ENCODE results near the gene RUSC2. TPM values are rescaled to one million over a fixed set of nuclear protein-coding genes. Genes with fewer than 3 reads are reported as not detected.
A peak's percentile ranks its signal among the peaks of the same experiment; 100 is the strongest.

Gene RUSC2
- total RNA-seq, 4 donors from 2014 or later = 43.8 to 85.4 (median 59.6) TPM

- peaks cover 9 to 61% (median 17%) of the 10 kb centered on the region in 3 donors for H3K4me1 ChIP-seq
- no peaks in the 10 kb centered on the region for H3K36me3 ChIP-seq
- TF ChIP-seq EP300 (IDR thresholded peaks at IDR 0.05) (no peak), POLR2AphosphoS5 (IDR thresholded peaks at IDR 0.05) (no peak), CTCF (IDR thresholded peaks at IDR 0.05) (no peak), POLR2A (IDR thresholded peaks at IDR 0.05) (no peak)
- H3K9me3 ChIP-seq = no peaks in the 10 kb centered on the region
- no peak overlapping the region for H3K4me3 ChIP-seq
- no peak overlapping the region for H3K27ac ChIP-seq
- ATAC-seq = no peak
- WGBS, 2 donors (ENCODE audit: low coverage in 1 of 2) = 90 to 100% methylated on average over 2 of the region's 2 CpGs
- H3K27me3 ChIP-seq = no peaks in the 10 kb centered on the region
Measured at GRCh38 chr9:35506359-35506758, 16.4 kb downstream of the RUSC2 start.

DNA sequence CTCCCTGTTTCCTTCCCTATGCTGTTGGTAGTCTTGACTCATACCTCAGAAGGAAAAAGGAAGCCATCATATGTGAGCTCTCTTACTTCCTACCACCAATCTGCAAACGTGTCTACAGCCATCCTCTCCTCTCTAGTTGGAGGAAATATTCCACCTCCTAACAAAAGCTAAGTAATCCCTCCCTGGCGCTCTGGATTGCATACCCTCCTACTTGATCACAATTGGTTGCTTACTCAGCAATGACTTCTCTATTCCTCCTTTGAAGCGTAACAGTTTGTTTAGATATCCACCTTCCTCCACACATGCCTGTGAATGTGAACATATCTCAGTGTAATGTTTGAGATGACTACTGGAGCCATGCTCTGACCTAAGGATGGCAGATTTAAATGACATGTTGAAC is 18.2 kb downstream of the RUSC2 start:
- peaks cover 21 to 68% (median 24%) of the 10 kb centered on the region in 3 donors for H3K4me1 ChIP-seq
- no peaks in the 10 kb centered on the region for H3K36me3 ChIP-seq
- H3K9me3 ChIP-seq = no peaks in the 10 kb centered on the region
- no peaks in the 10 kb centered on the region for H3K27me3 ChIP-seq
- no peak overlapping the region for H3K4me3 ChIP-seq
- TF ChIP-seq POLR2AphosphoS5 (IDR thresholded peaks at IDR 0.05) (no peak), POLR2A (IDR thresholded peaks at IDR 0.05) (no peak), CTCF (IDR thresholded peaks at IDR 0.05) (no peak), EP300 (IDR thresholded peaks at IDR 0.05) (no peak)
- peak overlapping the region in 3 of 4 donors; percentile 8 to 88 (median 83) for H3K27ac ChIP-seq
- ATAC-seq = no peak
- 42 to 68% methylated on average over 3 of the region's 3 CpGs for WGBS, 2 donors (ENCODE audit: low coverage in 1 of 2)

DNA sequence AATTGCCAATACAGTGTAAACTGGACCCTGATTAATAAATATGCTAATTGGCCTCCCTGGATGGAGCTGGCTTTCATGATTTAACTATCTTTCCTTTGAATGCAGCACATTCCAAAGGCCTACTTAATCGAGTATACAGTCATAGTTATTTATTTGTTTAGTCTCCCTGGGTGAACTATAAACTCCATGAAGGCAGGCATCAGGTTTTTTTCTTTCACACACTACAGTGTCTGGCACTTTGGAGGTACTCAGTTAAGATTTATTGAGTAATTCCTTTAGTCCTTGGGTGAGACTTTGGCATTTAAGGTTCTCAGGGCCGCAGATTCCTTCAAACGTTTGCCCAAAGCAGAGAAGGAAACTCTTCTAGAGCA is 20.5 kb downstream of the RUSC2 start:
- TF ChIP-seq POLR2AphosphoS5 (IDR thresholded peaks at IDR 0.05) = no peak
- TF ChIP-seq CTCF (IDR thresholded peaks at IDR 0.05) = no peak
- no peak for TF ChIP-seq EP300 (IDR thresholded peaks at IDR 0.05)
- peaks cover 23 to 79% (median 24%) of the 10 kb centered on the region in 3 donors for H3K4me1 ChIP-seq
- 0 to 4% methylated on average over 3 of the region's 3 CpGs for WGBS, 2 donors (ENCODE audit: low coverage in 1 of 2)
- no peaks in the 10 kb centered on the region for H3K36me3 ChIP-seq
- no peak overlapping the region for H3K4me3 ChIP-seq
- ATAC-seq = no peak
- no peaks in the 10 kb centered on the region for H3K27me3 ChIP-seq
- peak overlapping the region; percentile 83 to 99 (median 89) for H3K27ac ChIP-seq
- H3K9me3 ChIP-seq = no peaks in the 10 kb centered on the region

DNA sequence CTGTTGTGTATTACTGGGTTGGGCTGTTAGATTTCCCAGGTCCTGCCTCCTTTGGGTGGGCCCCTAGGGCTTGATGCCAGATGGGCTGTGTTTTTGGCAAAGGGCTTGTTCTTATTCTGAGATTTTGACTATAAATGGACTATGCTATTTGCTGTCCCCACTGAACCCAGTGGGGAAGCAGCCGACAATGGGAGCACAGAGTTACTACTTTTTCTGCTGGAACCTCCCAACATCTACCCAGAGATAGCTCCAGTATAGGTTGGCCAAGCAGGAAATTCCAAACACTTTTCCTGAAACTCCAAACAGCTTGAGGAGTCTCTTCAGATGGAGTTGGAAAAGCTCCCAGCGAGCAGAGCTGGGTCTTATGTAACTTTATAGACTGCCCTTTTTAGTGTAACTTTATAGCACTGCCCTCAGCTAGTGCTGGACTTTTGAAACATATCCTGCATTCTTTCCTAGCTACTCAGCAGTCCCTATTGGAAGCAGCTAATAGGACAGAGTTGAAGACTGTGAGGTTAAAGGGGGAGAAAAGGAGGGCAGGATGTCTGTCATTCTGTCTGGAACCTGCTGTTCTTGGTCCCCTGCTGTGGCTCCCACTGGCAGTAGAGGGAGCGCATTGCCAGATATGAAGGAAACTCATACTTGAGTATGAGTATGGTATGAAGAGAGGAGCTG is 21.0 kb downstream of the RUSC2 start:
- H3K9me3 ChIP-seq = no peaks in the 10 kb centered on the region
- H3K4me1 ChIP-seq = peaks cover 24 to 84% (median 26%) of the 10 kb centered on the region in 3 donors
- H3K4me3 ChIP-seq = no peak overlapping the region
- peak; percentile 97 for ATAC-seq
- H3K27me3 ChIP-seq = no peaks in the 10 kb centered on the region
- TF ChIP-seq EP300 (IDR thresholded peaks at IDR 0.05) (no peak), CTCF (IDR thresholded peaks at IDR 0.05) (peak in 3 of 4 experiments; percentile 46 to 61 (median 49)), POLR2A (IDR thresholded peaks at IDR 0.05) (no peak), POLR2AphosphoS5 (IDR thresholded peaks at IDR 0.05) (peak; percentile 93)
- H3K27ac ChIP-seq = peak overlapping the region; percentile 83 to 99 (median 89)
- WGBS, 2 donors (ENCODE audit: low coverage in 1 of 2) = 10% methylated on average over 2 of the region's 3 CpGs
- H3K36me3 ChIP-seq = no peaks in the 10 kb centered on the region

GRCh38 chr9:35511453-35511852 is 21.5 kb downstream of the RUSC2 start:
- Histone ChIP-seq H3K36me3 (no peaks in the 10 kb centered on the region), H3K9me3 (no peaks in the 10 kb centered on the region), H3K27ac (peak overlapping the region; percentile 83 to 99 (median 89)), H3K27me3 (no peaks in the 10 kb centered on the region), H3K4me3 (no peak overlapping the region), H3K4me1 (peaks cover 30 to 90% (median 30%) of the 10 kb centered on the region in 3 donors)
- 0 to 18% methylated on average over 1 of the region's 1 CpG for WGBS, 2 donors (ENCODE audit: low coverage in 1 of 2)
- no peak for TF ChIP-seq CTCF (IDR thresholded peaks at IDR 0.05)
- no peak for ATAC-seq
